Airway epithelial cell (primary cell): Measurements from ENCODE around the gene CCDC78. TPM values are rescaled to one million over a fixed set of nuclear protein-coding genes. Genes with fewer than 3 reads are reported as not detected.

ENCODE experiments used
- total RNA-seq: library from RNA; depleted of rRNA; stranded (reverse); fragments of >200 nt; gene quantifications from 2 replicates; pipeline ENCODE4 v1.2.3, GENCODE V29; 2015

The CCDC78 gene
- total RNA-seq: 1.7 and 3.4 TPM in 2 replicates

DNA sequence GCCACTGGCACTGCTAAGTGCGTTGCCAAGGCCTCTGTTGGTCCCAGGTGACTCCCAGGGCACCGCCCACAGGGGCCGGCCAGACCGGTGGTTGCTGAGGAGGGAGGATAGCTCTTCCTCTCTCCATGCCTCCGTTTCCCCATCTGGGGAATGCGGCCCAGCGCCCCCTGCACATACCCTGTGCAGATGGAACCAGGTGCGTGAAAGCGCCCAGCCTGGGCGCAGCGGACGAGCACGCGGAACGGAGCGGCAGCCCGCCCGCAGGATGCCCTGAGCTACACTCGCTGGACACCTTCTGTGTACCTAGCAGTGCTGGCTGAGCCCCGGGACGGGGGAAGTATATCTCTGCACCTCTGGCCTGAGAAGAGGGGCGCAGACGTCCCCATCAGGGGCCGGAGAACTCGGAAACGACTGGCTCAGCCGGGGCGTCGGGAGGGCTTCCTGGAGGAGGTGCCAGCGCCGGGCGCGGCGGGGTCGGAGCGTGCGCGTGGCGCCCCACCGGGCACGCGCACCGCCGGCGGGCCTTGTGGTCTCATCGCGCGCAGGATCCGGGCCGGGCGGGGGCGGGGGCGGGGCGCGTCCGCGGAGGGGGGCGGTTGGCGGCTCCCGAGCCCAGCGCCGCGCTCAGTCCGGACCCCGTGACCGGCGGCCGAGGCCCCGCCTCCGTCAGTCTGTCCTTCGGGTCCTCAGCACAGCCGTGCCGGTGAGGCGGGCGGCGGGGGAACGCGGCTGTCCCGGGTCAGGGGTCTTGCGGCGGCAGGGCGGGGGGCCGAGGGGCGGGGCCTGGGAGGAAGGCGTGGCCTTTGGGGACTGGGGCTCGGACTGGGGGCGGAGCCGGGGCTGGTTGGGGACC lies at the start of gene CCDC78, which contains the start of gene HAGHL:
Gene CCDC78 (minus strand): TSS at position 6 of the 853 bp plus-strand sequence. CDS start 76 bp downstream, outside the sequence.
Gene HAGHL (plus strand): TSS at position 669 of the 853 bp plus-strand sequence. CDS start 404 bp downstream, outside the sequence.

DNA sequence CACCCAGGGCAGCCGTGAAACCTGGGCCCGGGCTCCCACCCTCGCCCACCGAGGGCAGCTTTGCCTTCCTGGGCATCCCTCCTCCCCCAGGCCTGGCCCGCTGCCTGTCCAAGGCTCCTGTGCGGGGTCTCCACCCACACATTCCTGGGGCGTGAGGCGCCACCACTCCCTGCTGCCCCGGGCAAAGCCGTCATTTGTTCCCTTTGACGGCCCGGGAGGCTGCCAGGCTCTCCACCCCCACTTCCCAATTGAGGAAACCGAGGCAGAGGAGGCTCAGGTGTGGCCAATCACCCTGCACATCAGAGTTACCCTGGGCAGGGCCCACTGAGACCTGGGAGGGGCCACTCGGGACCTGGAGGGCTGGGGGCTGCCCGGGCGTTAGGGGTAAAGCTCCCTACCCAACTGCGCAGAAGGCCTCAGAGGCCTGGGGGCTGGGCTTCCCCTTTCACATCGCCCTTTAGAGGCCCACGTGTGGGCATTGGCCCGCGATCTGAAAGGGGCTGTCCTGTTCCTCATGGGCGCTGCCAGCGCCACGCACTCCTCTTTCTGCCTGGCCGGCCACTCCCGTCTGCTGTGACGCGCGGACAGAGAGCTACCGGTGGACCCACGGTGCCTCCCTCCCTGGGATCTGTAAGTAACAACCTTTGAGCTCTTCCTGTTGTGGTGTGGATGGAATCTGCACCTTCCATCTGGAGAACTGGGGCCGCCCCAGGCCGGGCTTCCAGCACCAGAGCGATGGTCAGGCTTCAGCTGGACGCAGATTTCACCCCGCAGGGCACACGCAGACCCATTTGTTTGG lies 34.5 kb upstream of the CCDC78 start, which contains the start of gene MSLN:
Gene MSLN (plus strand): TSS at position 190 of the 799 bp plus-strand sequence. CDS start 1,947 bp downstream, outside the sequence.

DNA sequence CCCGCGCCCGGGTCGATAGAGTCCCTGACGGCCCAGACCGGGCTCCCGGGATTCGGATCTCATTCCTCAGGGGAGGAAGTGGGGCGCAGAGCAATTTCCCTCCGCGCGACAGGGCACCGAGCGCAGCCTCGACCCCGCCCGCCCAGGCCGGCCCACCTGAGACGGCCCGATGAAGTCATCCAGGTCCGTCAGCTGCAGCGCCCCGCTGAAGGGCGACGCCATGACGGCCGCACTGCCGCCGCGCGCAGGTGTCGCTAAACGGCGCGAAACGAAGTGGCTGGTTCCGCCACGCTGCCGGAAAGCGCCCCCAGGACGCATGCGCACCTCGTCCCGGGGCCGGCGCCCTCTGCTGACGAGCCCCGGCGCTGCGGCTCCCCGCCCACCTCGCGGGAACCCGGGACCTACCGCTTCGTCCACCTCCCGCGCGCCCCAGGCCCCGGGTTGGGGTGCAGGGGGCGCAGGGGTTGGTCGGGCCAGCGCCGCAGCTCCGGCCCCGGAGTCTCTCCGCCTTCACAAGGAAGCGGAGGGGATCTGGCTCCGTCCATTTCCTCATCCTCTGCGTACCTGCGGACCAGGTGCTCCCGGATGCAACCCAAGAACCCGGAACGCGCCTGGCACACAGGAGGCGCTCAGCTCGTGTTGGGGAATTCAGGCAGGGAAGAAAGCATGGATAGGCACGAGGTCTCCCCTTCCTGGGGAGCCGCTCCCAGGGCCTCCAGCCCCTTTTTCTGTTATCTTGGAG lies 14.7 kb upstream of the CCDC78 start, which contains the start of gene CIAO3:
Gene CIAO3 (minus strand): TSS at position 234 of the 742 bp plus-strand sequence. CDS start 12 bp downstream, at position 222.

DNA sequence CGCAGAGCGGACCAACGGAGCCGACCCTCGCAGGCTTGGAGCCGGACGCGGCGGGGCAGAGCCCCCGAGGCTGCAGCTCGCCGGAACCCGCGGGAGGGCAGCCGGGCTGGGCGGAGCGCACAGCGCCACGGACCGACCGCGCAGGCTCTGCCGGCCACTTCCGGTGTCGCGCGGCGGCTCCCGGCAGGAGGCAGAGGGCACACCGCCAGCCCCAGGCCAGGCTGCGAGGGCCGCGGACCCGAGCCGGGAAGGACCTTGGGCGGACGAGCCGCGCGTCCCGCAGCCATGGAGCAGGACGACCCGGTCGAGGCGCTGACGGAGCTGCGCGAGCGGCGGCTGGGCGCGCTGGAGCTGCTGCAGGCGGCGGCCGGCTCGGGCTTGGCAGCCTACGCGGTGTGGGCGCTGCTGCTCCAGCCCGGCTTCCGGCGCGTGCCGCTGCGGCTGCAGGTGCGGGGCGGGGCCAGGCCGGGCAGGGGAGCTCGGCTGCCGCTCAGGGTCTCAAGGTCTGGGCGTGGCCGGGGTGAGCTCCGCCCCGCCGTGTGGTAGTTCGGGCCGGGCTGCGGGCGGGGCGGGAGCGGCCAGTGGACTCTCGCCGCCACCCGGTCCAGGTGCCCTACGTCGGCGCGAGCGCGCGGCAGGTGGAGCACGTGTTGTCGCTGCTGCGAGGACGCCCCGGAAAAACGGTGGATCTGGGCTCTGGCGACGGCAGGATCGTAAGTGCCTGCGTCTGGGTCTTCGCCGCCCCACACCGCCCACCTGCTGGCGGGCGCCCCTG lies 5.1 kb downstream of the CCDC78 start, which contains the start of gene ANTKMT:
Gene ANTKMT (plus strand): TSS at position 157 of the 775 bp plus-strand sequence. CDS start 129 bp downstream, at position 286.

DNA sequence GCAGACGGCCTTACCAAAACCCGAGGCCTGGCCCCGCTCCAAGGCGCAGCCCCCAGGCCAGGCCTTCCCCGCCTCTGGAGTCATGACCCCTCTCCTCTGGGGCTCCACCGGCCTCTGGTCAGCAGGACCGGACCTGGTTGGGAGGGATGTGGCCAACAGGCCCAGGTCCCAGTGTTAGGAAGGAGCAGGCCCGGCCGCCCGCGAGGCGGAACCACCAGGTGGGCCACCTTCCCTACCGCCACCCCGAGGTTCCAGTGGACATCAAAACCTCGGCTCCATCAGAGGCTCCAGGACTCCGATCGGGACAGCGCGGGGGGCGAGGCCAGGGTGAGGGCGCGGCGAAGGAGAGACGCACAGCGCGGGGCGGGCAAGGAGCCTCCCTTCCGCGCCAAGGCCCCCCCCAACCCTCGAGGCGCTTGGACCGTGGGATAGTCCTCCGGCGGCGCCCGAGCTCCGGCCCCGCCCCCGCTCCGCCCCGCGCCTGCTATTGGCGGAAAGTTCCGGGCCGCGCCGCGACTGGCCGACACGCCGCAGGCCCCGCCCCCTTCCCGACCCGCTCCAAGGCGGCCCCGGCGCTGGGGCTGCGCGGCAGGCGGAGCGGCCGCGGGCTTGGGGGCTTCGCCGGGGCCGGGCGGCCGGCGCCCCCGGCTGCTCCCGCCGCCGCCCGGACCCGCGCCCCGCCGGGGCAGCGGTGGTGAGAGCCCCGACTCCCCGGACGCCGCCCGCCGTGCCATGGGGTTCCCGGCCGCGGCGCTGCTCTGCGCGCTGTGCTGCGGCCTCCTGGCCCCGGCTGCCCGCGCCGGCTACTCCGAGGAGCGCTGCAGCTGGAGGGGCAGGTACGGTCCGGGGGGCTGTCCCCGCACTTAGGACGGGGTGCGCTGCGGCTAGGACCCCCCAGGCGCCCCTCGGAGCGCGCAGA lies 11.4 kb downstream of the CCDC78 start, which contains the start of gene METRN:
Gene METRN (plus strand): TSS at position 561 of the 919 bp plus-strand sequence. CDS start 172 bp downstream, at position 733.

DNA sequence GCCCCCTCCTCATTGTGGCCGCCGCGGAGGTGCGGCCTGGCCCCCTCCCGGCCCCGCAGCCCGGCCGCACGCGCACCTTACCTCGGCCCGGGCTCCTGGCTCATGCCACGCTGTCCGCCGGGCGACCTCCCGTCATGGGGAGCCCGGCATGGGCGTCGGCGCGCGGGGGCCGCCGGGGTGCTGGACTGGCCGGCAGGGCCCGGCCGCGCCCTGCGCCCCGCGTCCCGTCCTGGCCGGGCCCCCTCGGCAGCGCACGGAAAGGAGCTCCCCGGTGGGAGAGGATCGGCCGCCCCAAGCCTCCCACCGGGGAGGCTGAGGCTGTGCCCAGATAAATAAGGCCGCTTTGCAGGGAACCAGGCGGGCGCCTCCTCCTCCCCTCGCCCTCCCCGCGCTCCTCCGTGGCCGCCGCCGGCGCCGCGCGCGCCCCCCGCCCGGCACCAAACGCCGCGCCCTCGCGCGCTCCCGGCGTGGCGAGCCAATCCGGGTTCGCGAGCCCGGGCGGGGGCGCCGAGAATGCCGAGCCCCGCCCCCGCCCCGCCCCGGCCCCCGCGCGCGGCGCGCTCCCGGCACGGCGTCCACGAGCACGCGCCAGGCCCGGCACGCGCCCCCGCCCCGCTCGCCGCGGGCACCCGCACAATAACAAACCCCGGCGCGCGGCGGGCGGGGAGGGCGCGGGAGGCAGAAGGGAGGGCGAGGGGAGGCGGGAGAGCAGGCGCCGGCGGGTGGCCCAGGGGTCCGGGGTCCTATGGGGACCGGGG lies 20.6 kb downstream of the CCDC78 start, which contains the start of gene FBXL16:
Gene FBXL16 (minus strand): TSS at position 371 of the 758 bp plus-strand sequence. CDS start 8,396 bp downstream, outside the sequence.

DNA sequence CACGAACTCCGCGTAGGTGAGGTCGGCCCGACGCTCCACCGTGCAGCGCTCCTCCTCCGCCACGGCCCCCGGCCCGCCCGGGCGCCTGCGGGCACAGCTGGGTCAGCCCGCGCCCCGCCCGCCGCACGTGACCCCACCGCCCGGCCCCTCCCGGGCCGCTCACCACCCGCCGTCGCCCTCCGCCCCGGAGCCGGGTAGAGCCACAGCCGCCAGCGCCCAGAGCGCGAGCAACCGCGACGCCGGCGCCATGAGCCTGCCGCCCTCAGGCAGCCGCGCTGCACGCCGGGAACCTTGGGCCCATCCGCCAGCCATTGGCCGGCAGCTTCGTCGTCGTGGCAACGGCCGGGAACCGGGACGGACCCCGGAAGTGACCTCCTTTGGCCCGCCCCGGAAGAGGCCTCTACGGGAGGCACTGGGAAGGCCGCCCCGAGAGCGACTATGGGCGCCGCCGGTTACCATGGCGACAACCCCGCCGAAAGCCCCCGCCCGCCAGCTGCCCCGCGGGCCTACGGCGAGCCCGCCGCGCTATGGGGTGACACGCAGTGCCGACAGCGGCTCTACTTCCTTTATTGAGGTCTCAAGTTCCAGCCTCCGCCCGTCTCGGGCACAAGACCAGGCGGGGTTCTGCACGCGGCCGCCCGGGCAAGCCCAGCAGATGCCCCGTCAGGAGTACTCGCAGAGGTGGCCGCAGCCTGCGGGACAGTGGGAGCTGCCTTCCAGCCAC lies 42.0 kb downstream of the CCDC78 start, which contains the start of gene JMJD8:
Gene JMJD8 (minus strand): TSS at position 264 of the 724 bp plus-strand sequence. CDS start 15 bp downstream, at position 249.

DNA sequence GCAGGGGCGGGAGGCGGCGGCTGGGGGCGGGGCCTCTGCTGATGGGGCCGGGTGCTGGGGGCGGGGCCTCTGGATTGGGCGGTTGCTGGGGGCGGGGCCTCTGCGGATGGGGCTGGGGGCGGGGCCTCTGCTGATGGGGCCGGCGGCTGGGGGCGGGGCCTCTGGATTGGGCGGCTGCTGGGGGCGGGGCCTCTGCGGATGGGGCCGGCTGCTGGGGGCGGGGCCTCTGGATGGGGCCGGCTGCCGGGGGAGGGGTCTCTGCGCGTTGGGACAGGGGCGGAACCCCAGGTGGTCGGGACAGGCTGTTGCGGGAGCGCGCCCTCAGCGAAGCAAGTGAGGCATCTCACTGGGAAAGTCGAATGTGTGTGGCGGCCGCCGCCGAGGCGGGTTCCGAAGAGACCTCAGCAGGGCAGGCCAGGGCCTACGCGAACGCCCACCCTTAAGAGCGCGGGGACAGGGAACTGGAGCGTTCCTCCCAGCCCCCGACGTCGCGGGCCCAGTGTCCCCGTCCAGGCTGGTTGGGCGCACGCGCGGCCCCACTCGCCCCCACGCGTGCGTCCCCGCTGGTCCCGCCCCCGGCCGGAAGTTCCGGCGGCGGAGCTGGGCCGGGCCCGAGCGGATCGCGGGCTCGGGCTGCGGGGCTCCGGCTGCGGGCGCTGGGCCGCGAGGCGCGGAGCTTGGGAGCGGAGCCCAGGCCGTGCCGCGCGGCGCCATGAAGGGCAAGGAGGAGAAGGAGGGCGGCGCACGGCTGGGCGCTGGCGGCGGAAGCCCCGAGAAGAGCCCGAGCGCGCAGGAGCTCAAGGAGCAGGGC lies 46.2 kb downstream of the CCDC78 start, which contains the start of gene STUB1:
Gene STUB1 (plus strand): TSS at position 597 of the 811 bp plus-strand sequence. CDS start 116 bp downstream, at position 713.

DNA sequence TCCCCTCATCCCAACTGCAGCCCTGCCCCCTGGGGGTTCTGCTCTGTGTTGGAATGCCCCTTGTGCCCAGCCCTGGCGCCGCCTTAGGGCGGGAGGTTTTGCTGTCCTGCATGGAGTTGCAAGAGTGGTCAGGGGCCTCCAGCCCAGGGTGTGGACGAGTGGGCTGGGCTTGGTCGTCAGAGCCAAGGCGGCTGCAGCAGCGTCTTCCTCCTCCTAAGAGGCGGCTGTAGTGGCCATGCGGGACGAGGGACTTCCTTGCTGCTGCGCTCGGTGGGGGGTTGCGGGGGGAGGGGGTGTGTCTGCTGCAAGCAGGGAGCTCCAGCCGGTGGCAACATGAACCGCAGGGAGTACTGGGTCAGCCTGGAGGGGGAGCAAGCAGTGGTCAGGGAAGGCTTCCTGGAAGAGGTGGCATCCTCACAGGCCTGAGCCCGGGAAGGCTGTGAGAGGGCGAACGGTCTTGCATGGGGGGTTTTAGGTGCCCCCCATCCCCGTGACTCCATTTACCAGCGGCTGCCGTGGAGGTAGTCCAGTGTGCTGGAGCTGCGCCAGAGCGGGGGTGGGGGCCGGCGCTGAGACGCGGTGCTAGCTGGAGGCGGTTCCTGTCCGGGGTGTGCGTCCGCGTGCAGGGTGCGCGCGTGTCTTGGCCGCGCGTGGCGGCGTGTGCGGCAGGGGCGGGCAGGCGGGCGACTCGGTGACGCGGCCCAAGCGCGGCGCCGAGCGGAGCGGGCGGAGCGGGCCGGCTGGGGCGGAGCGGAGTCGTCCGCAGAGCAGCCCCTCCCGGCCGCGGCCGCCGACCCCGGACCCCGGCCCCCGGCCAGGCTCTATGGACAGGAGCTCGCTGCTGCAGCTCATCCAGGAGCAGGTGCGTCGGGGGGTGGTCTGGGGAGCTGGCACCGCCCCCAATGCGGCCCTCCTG lies 51.0 kb downstream of the CCDC78 start, which contains the start of gene RHBDL1:
Gene RHBDL1 (plus strand): TSS at position 704 of the 916 bp plus-strand sequence. CDS start 120 bp downstream, at position 824.

Other genes starting within 250 kb of the CCDC78 start
- 45.1 and 52.1 TPM in 2 replicates for gene CAPN15, start 198.7 kb downstream of the CCDC78 start, total RNA-seq
- gene PRR35, start 166.0 kb downstream of the CCDC78 start, total RNA-seq: not detected in 2 replicates
- 0.28 TPM in 1 of 2 replicates, not detected in the other for gene NHLRC4, start 159.4 kb downstream of the CCDC78 start, total RNA-seq
- gene PIGQ, start 156.5 kb downstream of the CCDC78 start, total RNA-seq: 25.6 and 30.4 TPM in 2 replicates
- 21.7 and 24.5 TPM in 2 replicates for gene RAB40C, start 136.4 kb downstream of the CCDC78 start, total RNA-seq
- gene WFIKKN1, start 95.5 kb downstream of the CCDC78 start, total RNA-seq: 0.14 and 0.21 TPM in 2 replicates
- gene METTL26, start 90.1 kb downstream of the CCDC78 start, total RNA-seq: 184 and 265 TPM in 2 replicates
- 51.2 and 60.1 TPM in 2 replicates for gene MCRIP2, start 84.6 kb downstream of the CCDC78 start, total RNA-seq
- gene WDR90, start 77.1 kb downstream of the CCDC78 start, total RNA-seq: 11.3 and 15.0 TPM in 2 replicates
- 57.4 and 65.5 TPM in 2 replicates for gene RHOT2, start 58.3 kb downstream of the CCDC78 start, total RNA-seq
- gene RHBDL1, start 50.8 kb downstream of the CCDC78 start, total RNA-seq: 3.6 and 4.2 TPM in 2 replicates
- 193 and 214 TPM in 2 replicates for gene STUB1, start 46.0 kb downstream of the CCDC78 start, total RNA-seq
- gene JMJD8, start 42.1 kb downstream of the CCDC78 start, total RNA-seq: 41.0 and 56.5 TPM in 2 replicates
- 12.5 and 12.6 TPM in 2 replicates for gene WDR24, start 36.0 kb downstream of the CCDC78 start, total RNA-seq
- 1.7 and 1.8 TPM in 2 replicates for gene FBXL16, start 20.6 kb downstream of the CCDC78 start, total RNA-seq
- 132 and 150 TPM in 2 replicates for gene METRN, start 11.3 kb downstream of the CCDC78 start, total RNA-seq
- gene ANTKMT, start 5.3 kb downstream of the CCDC78 start, total RNA-seq: 46.1 and 75.9 TPM in 2 replicates
- gene HAGHL, start 663 bp upstream of the CCDC78 start, total RNA-seq: 13.5 and 21.9 TPM in 2 replicates
- gene CIAO3, start 14.6 kb upstream of the CCDC78 start, total RNA-seq: 24.1 and 35.5 TPM in 2 replicates
- gene MSLN, start 34.3 kb upstream of the CCDC78 start, total RNA-seq: 11.5 and 12.4 TPM in 2 replicates
- 48.0 and 50.6 TPM in 2 replicates for gene RPUSD1, start 61.9 kb upstream of the CCDC78 start, total RNA-seq
- gene CHTF18, start 62.2 kb upstream of the CCDC78 start, total RNA-seq: 24.4 and 24.5 TPM in 2 replicates
- gene GNG13, start 74.3 kb upstream of the CCDC78 start, total RNA-seq: not detected in 2 replicates
- gene LMF1, start 244.5 kb upstream of the CCDC78 start, total RNA-seq: 3.9 and 8.5 TPM in 2 replicates